Neuronal stem cell (in vitro differentiated cells): Measurements from ENCODE around the gene RALGPS1.

Source experiments
- DNase-seq: peaks from one replicate; pipeline ENCODE4 v3.0.0-alpha.2; 2013; ENCODE audit warnings: low spot score
- H2AFZ ChIP-seq: one replicate; pipeline ENCODE4 v1.6.1; 2013; ENCODE audit warnings: mild to moderate bottlenecking, low read length, inconsistent platforms
- H2AK5ac ChIP-seq: 2 replicates; pipeline ENCODE4 v1.6.1; 2013; ENCODE audit warnings: low read depth, mild to moderate bottlenecking, inconsistent platforms, low read length, moderate library complexity, mixed read lengths
- H2BK120ac ChIP-seq: 2 replicates; pipeline ENCODE4 v1.6.1; 2013; ENCODE audit warnings: low read depth, mild to moderate bottlenecking, inconsistent platforms, low read length, moderate library complexity, mixed read lengths
- H2BK12ac ChIP-seq: one replicate; pipeline ENCODE4 v1.6.1; 2013; ENCODE audit warnings: low read length, inconsistent platforms
- H2BK15ac ChIP-seq: 2 replicates; pipeline ENCODE4 v1.6.1; 2013; ENCODE audit warnings: mild to moderate bottlenecking, low read length, inconsistent platforms, mixed read lengths
- H2BK5ac ChIP-seq: one replicate; pipeline ENCODE4 v1.6.1; 2013; ENCODE audit warnings: inconsistent platforms, mild to moderate bottlenecking, low read length, moderate library complexity
- H3K14ac ChIP-seq: one replicate; pipeline ENCODE4 v1.6.1; 2013; ENCODE audit warnings: low read length, inconsistent platforms
- H3K18ac ChIP-seq: 2 replicates; pipeline ENCODE4 v1.6.1; 2013; ENCODE audit warnings: low read length, inconsistent platforms
- H3K23ac ChIP-seq: 2 replicates; pipeline ENCODE4 v1.6.1; 2013; ENCODE audit warnings: low read depth, mild to moderate bottlenecking, mixed read lengths, low read length, inconsistent platforms; ENCODE audit not compliant: poor library complexity
- H3K27ac ChIP-seq: replicated peaks from 3 replicates; pipeline ENCODE4 v1.5.1; 2013; ENCODE audit warnings: low read length, inconsistent platforms
- H3K27me3 ChIP-seq, 3 experiments: 2 replicates each; pipeline ENCODE4 v1.6.1; 2013; ENCODE audit warnings: low read length in 3 of 3, mild to moderate bottlenecking in 2 of 3, inconsistent platforms in 1 of 3, low read depth in 1 of 3, mixed read lengths in 1 of 3, moderate library complexity in 1 of 3; ENCODE audit not compliant: control insufficient read depth in 3 of 3, insufficient read depth in 3 of 3
- H3K36me3 ChIP-seq, 2 donors: replicated peaks in 1 of 2; 2 replicates each; pipeline ENCODE4 v1.6.1; 2013; ENCODE audit warnings: low read length in 2 of 2; ENCODE audit not compliant: control insufficient read depth in 2 of 2, insufficient read depth in 2 of 2
- H3K4ac ChIP-seq: 2 replicates; pipeline ENCODE4 v1.6.1; 2013; ENCODE audit warnings: inconsistent platforms, mild to moderate bottlenecking, low read length, moderate library complexity
- H3K4me1 ChIP-seq, 2 donors: 1 replicate in 1 of 2; 2 replicates in 1 of 2; pipeline ENCODE4 v1.6.1; 2013; ENCODE audit warnings: low read length in 2 of 2, low read depth in 1 of 2; ENCODE audit not compliant: control insufficient read depth in 2 of 2, insufficient read depth in 1 of 2
- H3K4me2 ChIP-seq: one replicate; pipeline ENCODE4 v1.6.1; 2013; ENCODE audit warnings: mild to moderate bottlenecking, low read length, inconsistent platforms; ENCODE audit not compliant: insufficient read depth, poor library complexity, severe bottlenecking
- H3K4me3 ChIP-seq, 2 donors: 2 replicates each; pipeline ENCODE4 v1.5.1; 2013; ENCODE audit warnings: low read length in 2 of 2, mild to moderate bottlenecking in 2 of 2, inconsistent platforms in 1 of 2, moderate library complexity in 1 of 2
- H3K79me1 ChIP-seq: one replicate; pipeline ENCODE4 v1.6.1; 2013; ENCODE audit warnings: low read depth, mild to moderate bottlenecking, inconsistent platforms, low read length, moderate library complexity
- H3K9ac ChIP-seq: one replicate; pipeline ENCODE4 v1.6.1; 2013; ENCODE audit warnings: mild to moderate bottlenecking, low read depth, low read length, inconsistent platforms; ENCODE audit not compliant: poor library complexity
- H3K9me3 ChIP-seq, 2 donors: replicated peaks in 1 of 2; 2 replicates each; pipeline versions ENCODE3 to v1.6.1; 2013; ENCODE audit warnings: low read length in 2 of 2, mild to moderate bottlenecking in 2 of 2, inconsistent platforms in 1 of 2, low read depth in 1 of 2, mixed read lengths in 1 of 2, moderate library complexity in 1 of 2; ENCODE audit not compliant: control insufficient read depth in 2 of 2, insufficient read depth in 1 of 2
- H4K8ac ChIP-seq: one replicate; pipeline ENCODE4 v1.6.1; 2013; ENCODE audit warnings: low read depth, mild to moderate bottlenecking, inconsistent platforms, low read length, moderate library complexity
- H4K91ac ChIP-seq: one replicate; pipeline ENCODE4 v1.6.1; 2013; ENCODE audit warnings: low read length, low read depth, mild to moderate bottlenecking, inconsistent platforms; ENCODE audit not compliant: poor library complexity
- WGBS, 2 donors: extraction: QIAGEN DNeasy Blood & Tissue Kit; methylation state at CpG; one replicate each; pipeline ENCODE4 v1.1.7; 2013; ENCODE audit warnings: missing lambda C conversion rate in 2 of 2, mixed read lengths in 1 of 2; ENCODE audit not compliant: insufficient read length in 2 of 2, insufficient replicate concordance in 1 of 2; ENCODE audit errors: extremely low coverage in 2 of 2; 5-methylcytosine and 5-hydroxymethylcytosine counted together

The RALGPS1 gene

DNA sequence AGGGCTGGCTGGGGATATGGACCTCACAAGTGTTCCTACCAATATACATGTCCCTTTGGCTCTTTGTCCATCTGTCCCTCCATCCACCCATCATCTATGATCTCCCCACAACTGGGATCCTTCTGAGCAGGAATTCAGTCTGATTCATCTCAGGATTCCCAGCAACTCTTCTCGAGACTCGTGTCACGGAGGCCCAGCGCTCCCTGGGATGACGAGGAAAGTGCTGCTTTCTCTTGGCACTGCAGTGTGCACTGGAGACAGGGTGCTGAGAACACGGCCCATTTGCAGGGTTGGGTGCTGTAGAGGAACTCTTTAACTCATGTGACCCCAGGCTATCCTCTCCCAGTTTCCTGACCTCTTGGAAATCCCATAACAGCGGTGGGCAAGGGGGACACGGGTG, 135.0 kb downstream of the RALGPS1 start:
- H3K23ac ChIP-seq, result no peak overlapping the region
- H2AK5ac ChIP-seq, result no peak overlapping the region
- no peak overlapping the region for H2BK15ac ChIP-seq
- no peaks in the 10 kb centered on the region for H3K27me3 ChIP-seq
- H4K91ac ChIP-seq, result no peak overlapping the region
- no CpG with 5 or more reads among the region's 8 CpGs for WGBS, 2 donors
- no peak overlapping the region for H3K14ac ChIP-seq
- H3K18ac ChIP-seq, result no peak overlapping the region
- H2BK120ac ChIP-seq, result no peak overlapping the region
- no peak overlapping the region for H3K27ac ChIP-seq
- H2BK12ac ChIP-seq, result no peak overlapping the region
- no peak overlapping the region for H2AFZ ChIP-seq
- no peak for DNase-seq
- no peak overlapping the region for H3K4me3 ChIP-seq
- H3K4me1 ChIP-seq, result no peaks in the 10 kb centered on the region
- H3K79me1 ChIP-seq, result peaks cover 3% of the 10 kb centered on the region
- H3K9ac ChIP-seq, result no peak overlapping the region
- no peak overlapping the region for H3K4ac ChIP-seq
- no peaks in the 10 kb centered on the region for H3K36me3 ChIP-seq
- no peak overlapping the region for H3K4me2 ChIP-seq
- no peak overlapping the region for H2BK5ac ChIP-seq
- no peaks in the 10 kb centered on the region for H3K9me3 ChIP-seq
- H4K8ac ChIP-seq, result no peak overlapping the region

- DNase-seq, result no peak
- Histone ChIP-seq H3K9me3 (no peaks in the 10 kb centered on the region), H3K79me1 (peaks cover 3% of the 10 kb centered on the region), H2AK5ac (no peak overlapping the region), H3K4me2 (no peak overlapping the region), H2BK12ac (no peak overlapping the region), H4K91ac (no peak overlapping the region), H3K27ac (no peak overlapping the region), H3K18ac (no peak overlapping the region), H3K9ac (no peak overlapping the region), H3K4ac (no peak overlapping the region), H3K36me3 (no peaks in the 10 kb centered on the region), H3K27me3 (no peaks in the 10 kb centered on the region), H4K8ac (no peak overlapping the region), H2AFZ (no peak overlapping the region), H2BK15ac (no peak overlapping the region), H3K4me3 (no peak overlapping the region), H2BK5ac (no peak overlapping the region), H3K23ac (no peak overlapping the region), H2BK120ac (no peak overlapping the region), H3K14ac (no peak overlapping the region), H3K4me1 (no peaks in the 10 kb centered on the region)
- WGBS, 2 donors, result no CpG with 5 or more reads among the region's 3 CpGs
Measured at GRCh38 chr9:127050152-127050551, 135.6 kb downstream of the RALGPS1 start.

- no peak for DNase-seq
- no peak overlapping the region for H3K18ac ChIP-seq
Measured at GRCh38 chr9:127050591-127051001, 136.0 kb downstream of the RALGPS1 start.

DNA sequence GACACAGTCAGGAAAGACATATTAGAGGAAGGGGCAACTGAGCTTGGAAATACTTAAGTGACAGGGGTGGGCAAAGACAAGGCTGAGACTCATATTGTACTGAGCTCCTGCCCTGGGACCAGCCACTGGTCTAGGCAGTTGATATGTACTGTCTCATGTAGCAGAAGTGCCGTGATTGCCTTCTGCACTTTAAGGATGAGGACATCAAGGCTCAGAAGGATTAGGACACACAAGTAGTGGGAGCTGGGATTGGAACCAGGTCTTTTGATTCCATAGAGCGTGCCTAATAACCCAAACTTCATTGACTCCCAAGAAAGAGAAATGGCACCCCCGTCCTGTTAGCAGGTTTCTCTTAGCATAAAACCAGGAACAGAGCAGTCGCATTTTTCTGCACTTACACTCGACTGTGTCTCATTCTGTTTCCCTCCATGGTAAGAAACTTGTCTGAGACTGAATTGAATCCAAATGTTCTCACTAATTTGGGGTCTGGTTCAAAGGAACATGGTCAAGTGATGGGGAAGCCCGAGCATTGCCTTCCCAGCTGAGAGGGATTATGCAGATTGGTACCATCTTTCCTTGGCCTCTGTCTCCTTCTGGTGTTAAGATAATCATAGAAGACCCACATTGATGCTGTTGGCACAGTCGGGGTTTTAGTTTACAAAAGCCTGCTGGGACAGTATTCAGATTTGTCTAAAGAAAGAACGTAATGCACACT, 137.5 kb downstream of the RALGPS1 start:
- no peak overlapping the region for H2BK5ac ChIP-seq
- peak overlapping the region; percentile 43 for H3K14ac ChIP-seq
- no peak overlapping the region for H3K4me3 ChIP-seq
- H2BK120ac ChIP-seq, result no peak overlapping the region
- no peak overlapping the region for H2BK12ac ChIP-seq
- H2AFZ ChIP-seq, result no peak overlapping the region
- H3K36me3 ChIP-seq, result no peaks in the 10 kb centered on the region
- H3K79me1 ChIP-seq, result peaks cover 3% of the 10 kb centered on the region
- no peak overlapping the region for H3K27ac ChIP-seq
- H4K8ac ChIP-seq, result no peak overlapping the region
- no peak overlapping the region for H2BK15ac ChIP-seq
- no peaks in the 10 kb centered on the region for H3K9me3 ChIP-seq
- DNase-seq, result no peak
- no peak overlapping the region for H3K9ac ChIP-seq
- no CpG with 5 or more reads among the region's 8 CpGs for WGBS, 2 donors
- no peak overlapping the region for H2AK5ac ChIP-seq
- H4K91ac ChIP-seq, result no peak overlapping the region
- no peak overlapping the region for H3K23ac ChIP-seq
- H3K4me2 ChIP-seq, result no peak overlapping the region
- H3K27me3 ChIP-seq, result no peaks in the 10 kb centered on the region
- H3K4me1 ChIP-seq, result peaks cover 4% of the 10 kb centered on the region in 2 donors
- H3K4ac ChIP-seq, result no peak overlapping the region
- no peak overlapping the region for H3K18ac ChIP-seq

More at GRCh38 chr9:127050591-127051001, 136.0 kb downstream of the RALGPS1 start:
- Histone ChIP-seq H3K27ac (no peak overlapping the region), H2BK15ac (no peak overlapping the region), H4K91ac (no peak overlapping the region), H3K23ac (no peak overlapping the region), H3K4ac (no peak overlapping the region), H2AK5ac (no peak overlapping the region), H3K4me2 (no peak overlapping the region), H2BK120ac (no peak overlapping the region), H3K9me3 (no peaks in the 10 kb centered on the region), H3K36me3 (no peaks in the 10 kb centered on the region), H2BK12ac (no peak overlapping the region), H2AFZ (no peak overlapping the region), H2BK5ac (no peak overlapping the region), H4K8ac (no peak overlapping the region), H3K9ac (no peak overlapping the region), H3K14ac (peak overlapping the region; percentile 39), H3K4me1 (no peaks in the 10 kb centered on the region), H3K79me1 (peaks cover 3% of the 10 kb centered on the region), H3K4me3 (no peak overlapping the region), H3K27me3 (no peaks in the 10 kb centered on the region)
- WGBS, 2 donors, result no CpG with 5 or more reads among the region's 7 CpGs
